ENCODE results near the gene TMEM125. TPM values are rescaled to one million over a fixed set of nuclear protein-coding genes. Genes with fewer than 3 reads are reported as not detected.

Gene TMEM125
- total RNA-seq (2022) (3.1 and 3.8 TPM in 2 replicates), Bru-seq, nascent RNA (percentile 33 among the genes with signal in this experiment), BruChase-seq, experiment 1, labeled RNA remaining after a 6-hour chase (percentile 53 among the genes with signal in this experiment), BruChase-seq, experiment 2, labeled RNA remaining after a 2-hour chase (percentile 43 among the genes with signal in this experiment)
- long read RNA-seq, partial matches to known transcripts, result 9 of 9 reads
- long read RNA-seq, other reads (novel, unspliced or antisense), result 0 of 9 reads

DNA sequence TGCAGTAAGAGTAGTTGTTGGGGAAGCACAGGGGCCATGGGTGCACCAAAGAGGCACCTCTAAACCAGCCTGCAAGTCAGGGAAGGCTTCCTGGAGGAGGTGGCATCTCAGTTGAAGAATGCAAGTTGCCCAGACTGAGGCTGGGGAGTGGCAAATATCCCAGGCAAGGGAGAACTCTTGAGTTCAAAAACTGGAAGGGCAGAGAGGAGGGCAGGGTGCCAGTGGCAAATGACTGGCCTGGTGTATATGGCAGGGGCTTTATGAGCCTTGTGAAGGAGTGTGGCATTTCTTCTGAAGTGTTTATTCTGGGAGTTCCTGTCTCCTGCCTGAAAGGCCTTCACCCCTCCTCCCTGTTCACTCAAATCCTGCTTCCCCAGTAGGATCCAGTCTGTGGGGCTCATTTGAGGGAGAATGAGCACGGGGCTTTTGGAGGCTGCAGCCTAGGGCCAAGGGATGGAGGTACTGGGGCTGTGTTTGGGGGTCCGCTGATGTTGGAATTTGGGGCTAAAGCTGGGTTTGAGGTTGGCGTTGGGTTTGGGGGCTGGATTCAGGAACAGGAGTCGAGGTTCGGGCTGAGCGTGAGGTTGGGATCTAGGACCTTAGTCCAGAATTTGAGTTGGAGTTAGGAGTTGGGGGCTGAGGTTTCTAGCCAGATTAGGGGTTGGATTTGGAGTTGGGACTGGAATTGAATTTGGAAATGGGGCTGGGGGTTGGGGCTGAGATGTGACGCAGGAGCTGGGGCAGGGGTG, at the start of gene TMEM125:
Gene TMEM125 (plus strand): TSS at position 357 of the 749 bp plus-strand sequence. CDS start 2,740 bp downstream, outside the sequence.
- CTCF ChIA-PET, result interaction anchor here (1.3 kb wide), 1 partner anchor 16 kb away, joined by 4 read pairs; the partner anchor contains the start of gene C1orf210
- Mint-ChIP-seq H3K36me3 (ENCODE audit: insufficient read depth, unreplicated experiment) (no peaks in the 10 kb centered on the region), H3K27me3 (ENCODE audit: insufficient read depth, unreplicated experiment) (peaks cover 11% of the 10 kb centered on the region), H3K27ac (ENCODE audit: low read depth, unreplicated experiment) (peak within 1 kb of the TSS; percentile 68), H3K9me3 (ENCODE audit: unreplicated experiment) (no peaks in the 10 kb centered on the region), H3K4me3 (ENCODE audit: unreplicated experiment) (peak within 1 kb of the TSS; percentile 66), H3K4me1 (ENCODE audit: insufficient read depth, unreplicated experiment) (peaks cover 9% of the 10 kb centered on the region)
- DNase-seq (ENCODE audit: unreplicated experiment), result no peak
- intact Hi-C loops (cut with micrococcal nuclease), result no loop called here
- no TSS peak for BruUV-seq (replicated peaks)
- POLR2A ChIA-PET, result interaction anchor here (0.7 to 1.0 kb wide), 2 partner anchors 14 to 23 kb away, joined by 3 read pairs; no protein-coding TSS in a partner anchor
- no peak for TF ChIP-seq CTCF (IDR thresholded peaks at IDR 0.05; ENCODE audit: unreplicated experiment)

GRCh38 chr1:43220905-43221778, 48.6 kb upstream of the TMEM125 start:
- intact Hi-C loops (cut with micrococcal nuclease), result loop anchor here (10.0 kb wide), 1 partner anchor 146 kb away; no protein-coding TSS in a partner anchor
- Mint-ChIP-seq H3K9me3 (ENCODE audit: unreplicated experiment) (no peaks in the 10 kb centered on the region), H3K27me3 (ENCODE audit: insufficient read depth, unreplicated experiment) (no peaks in the 10 kb centered on the region), H3K4me1 (ENCODE audit: insufficient read depth, unreplicated experiment) (peaks cover 6% of the 10 kb centered on the region), H3K4me3 (ENCODE audit: unreplicated experiment) (no peak overlapping the region), H3K36me3 (ENCODE audit: insufficient read depth, unreplicated experiment) (no peaks in the 10 kb centered on the region), H3K27ac (ENCODE audit: low read depth, unreplicated experiment) (no peak overlapping the region)
- POLR2A ChIA-PET, result interaction anchor here (1.0 kb wide), 1 partner anchor 10 kb away, joined by 3 read pairs; no protein-coding TSS in a partner anchor
- BruUV-seq (replicated peaks), result no TSS peak
- DNase-seq (ENCODE audit: unreplicated experiment), result no peak
- no peak for TF ChIP-seq CTCF (IDR thresholded peaks at IDR 0.05; ENCODE audit: unreplicated experiment)
- CTCF ChIA-PET, result no interaction called here

GRCh38 chr1:43221797-43222196, 48.0 kb upstream of the TMEM125 start:
- H3K4me1 Mint-ChIP-seq (ENCODE audit: insufficient read depth, unreplicated experiment), result peaks cover 6% of the 10 kb centered on the region
- no peaks in the 10 kb centered on the region for H3K36me3 Mint-ChIP-seq (ENCODE audit: insufficient read depth, unreplicated experiment)
- H3K9me3 Mint-ChIP-seq (ENCODE audit: unreplicated experiment), result no peaks in the 10 kb centered on the region
- no peak overlapping the region for H3K4me3 Mint-ChIP-seq (ENCODE audit: unreplicated experiment)
- ChIA-PET POLR2A (interaction anchor here (1.0 kb wide), 1 partner anchor 10 kb away, joined by 3 read pairs; no protein-coding TSS in a partner anchor), CTCF (no interaction called here)
- no peak overlapping the region for H3K27ac Mint-ChIP-seq (ENCODE audit: low read depth, unreplicated experiment)
- H3K27me3 Mint-ChIP-seq (ENCODE audit: insufficient read depth, unreplicated experiment), result no peaks in the 10 kb centered on the region
- intact Hi-C loops (cut with micrococcal nuclease), result loop anchor here (10.0 kb wide), 1 partner anchor 147 kb away; no protein-coding TSS in a partner anchor
- no peak for DNase-seq (ENCODE audit: unreplicated experiment)
- no peak for TF ChIP-seq CTCF (IDR thresholded peaks at IDR 0.05; ENCODE audit: unreplicated experiment)
- BruUV-seq (replicated peaks), result no TSS peak

Measured in MCF 10A (cell line).